H1 (cell line): ENCODE results near the gene SCYL1. TPM values are rescaled to one million over a fixed set of nuclear protein-coding genes. Genes with fewer than 3 reads are reported as not detected.

Experiments
- CTCF ChIA-PET: fragments of 300-600 bp; sonication (Branson Sonifier 250); formaldehyde crosslinking; loops from one replicate; lab custom pipeline; 2021; ENCODE audit not compliant: partially characterized antibody; lab: Charles Lee
- POLR2A ChIA-PET: fragments of 300-600 bp; sonication (Branson Sonifier 250); formaldehyde crosslinking; loops from one replicate; lab custom pipeline; 2021; ENCODE audit warnings: inconsistent platforms; ENCODE audit not compliant: partially characterized antibody; lab: Charles Lee
- DNase-seq, 2 experiments: peaks; one replicate each; pipeline versions ENCODE4 v3.0.0 to v3.0.0-alpha.2; 2010 to 2022; ENCODE audit warnings: low spot score in 2 of 2, low read depth in 1 of 2, mixed read lengths in 1 of 2
- FAIRE-seq: peaks from 2 replicates; lab custom pipeline; 2011; peaks lifted over from hg19 to GRCh38; lab: Jason Lieb, UNC
- H2AFZ ChIP-seq: 2 replicates; pipeline ENCODE4 v1.8.1; 2012; ENCODE audit warnings: low read length, inconsistent platforms
- H2AK5ac ChIP-seq: 2 replicates; pipeline ENCODE4 v1.6.1; 2013; ENCODE audit warnings: low read depth, low read length
- H2BK120ac ChIP-seq: replicated peaks from 2 replicates; pipeline ENCODE3; 2013; ENCODE audit warnings: low read depth, low read length, inconsistent platforms
- H2BK12ac ChIP-seq: 2 replicates; pipeline ENCODE4 v1.6.1; 2013; ENCODE audit warnings: low read depth, low read length
- H2BK15ac ChIP-seq: 2 replicates; pipeline ENCODE4 v1.6.1; 2013; ENCODE audit warnings: low read length
- H2BK20ac ChIP-seq: 2 replicates; pipeline ENCODE4 v1.6.1; 2013; ENCODE audit warnings: low read length
- H2BK5ac ChIP-seq: 2 replicates; pipeline ENCODE4 v1.6.1; 2013; ENCODE audit warnings: low read depth, low read length
- H3K14ac ChIP-seq: 2 replicates; pipeline ENCODE4 v1.6.1; 2013; ENCODE audit warnings: inconsistent platforms; ENCODE audit not compliant: insufficient read length
- H3K18ac ChIP-seq: 2 replicates; pipeline ENCODE4 v1.6.1; 2013; ENCODE audit warnings: low read length; ENCODE audit errors: extremely low read depth
- H3K23ac ChIP-seq: 2 replicates; pipeline ENCODE4 v1.6.1; 2013; ENCODE audit warnings: inconsistent platforms; ENCODE audit not compliant: insufficient read length
- H3K23me2 ChIP-seq: 2 replicates; pipeline ENCODE4 v1.6.1; 2013; ENCODE audit warnings: low read depth, low read length
- H3K27ac ChIP-seq: 2 replicates; pipeline ENCODE4 v1.6.1; 2011; ENCODE audit warnings: low read depth, low read length, inconsistent platforms
- H3K27me3 ChIP-seq, 4 experiments: replicated peaks in 1 of 4; 1 replicate in 1 of 4; 2 replicates in 3 of 4; pipeline versions ENCODE4 v1.6.1 to v1.8.1; 2011 to 2013; ENCODE audit warnings: low read length in 3 of 4, mild to moderate bottlenecking in 3 of 4, inconsistent platforms in 2 of 4, mixed read lengths in 2 of 4, moderate library complexity in 1 of 4; ENCODE audit not compliant: control insufficient read depth in 3 of 4, insufficient read depth in 3 of 4; ENCODE audit errors: extremely low read depth in 1 of 4
- H3K36me3 ChIP-seq, 4 experiments: 2 replicates each; pipeline versions ENCODE4 v1.6.1 to v1.8.1; 2011 to 2013; ENCODE audit warnings: mild to moderate bottlenecking in 4 of 4, low read length in 3 of 4, moderate library complexity in 2 of 4, control low read depth in 1 of 4, inconsistent platforms in 1 of 4; ENCODE audit not compliant: insufficient read depth in 4 of 4, control insufficient read depth in 2 of 4
- H3K4ac ChIP-seq: replicated peaks from 2 replicates; pipeline ENCODE3; 2013; ENCODE audit warnings: low read length, low read depth, mixed read lengths, inconsistent platforms; ENCODE audit not compliant: insufficient read length
- H3K4me1 ChIP-seq, 4 experiments: replicated peaks in 1 of 4; 1 replicate in 1 of 4; 2 replicates in 3 of 4; pipeline versions ENCODE4 v1.6.1 to v1.8.1; 2011 to 2013; ENCODE audit warnings: low read length in 3 of 4, inconsistent platforms in 2 of 4, mixed read lengths in 1 of 4; ENCODE audit not compliant: insufficient read depth in 4 of 4, control insufficient read depth in 3 of 4
- H3K4me2 ChIP-seq, 2 experiments: 2 replicates each; pipeline versions ENCODE4 v1.6.1 to v1.8.1; 2011 to 2013; ENCODE audit warnings: low read depth in 2 of 2, low read length in 2 of 2, control low read depth in 1 of 2, inconsistent platforms in 1 of 2, mild to moderate bottlenecking in 1 of 2; ENCODE audit not compliant: insufficient read depth in 1 of 2
- H3K4me3 ChIP-seq, 4 experiments: fragments of 200-600, 300-600 bp in 1 of 4; sonication (generic), shearing (Covaris generic), sonication (Bioruptor Twin) in 1 of 4; 2 replicates each; pipeline versions ENCODE4 v1.5.1 to v1.8.1; 2011 to 2016; ENCODE audit warnings: low read length in 4 of 4, low read depth in 3 of 4, control low read depth in 2 of 4, inconsistent platforms in 2 of 4, mild to moderate bottlenecking in 2 of 4, mixed read lengths in 1 of 4, moderate library complexity in 1 of 4; ENCODE audit not compliant: insufficient read depth in 2 of 4; ENCODE audit errors: extremely low read depth in 1 of 4
- H3K56ac ChIP-seq: replicated peaks from 2 replicates; pipeline ENCODE3; 2013; ENCODE audit warnings: low read depth, mild to moderate bottlenecking, mixed read lengths, low read length, inconsistent platforms; ENCODE audit not compliant: insufficient read length
- H3K79me1 ChIP-seq: 2 replicates; pipeline ENCODE4 v1.6.1; 2013; ENCODE audit warnings: low read depth, low read length, control low read depth
- H3K79me2 ChIP-seq, 2 experiments: 2 replicates each; pipeline versions ENCODE4 v1.6.1 to v1.8.1; 2012 to 2013; ENCODE audit warnings: low read length in 2 of 2, mild to moderate bottlenecking in 2 of 2, inconsistent platforms in 1 of 2; ENCODE audit not compliant: insufficient read depth in 2 of 2, control insufficient read depth in 1 of 2
- H3K9ac ChIP-seq, 4 experiments: replicated peaks in 1 of 4; 1 replicate in 1 of 4; 2 replicates in 3 of 4; pipeline versions ENCODE4 v1.6.1 to v1.8.1; 2011 to 2013; ENCODE audit warnings: low read depth in 3 of 4, low read length in 3 of 4, control low read depth in 2 of 4, mild to moderate bottlenecking in 2 of 4, moderate library complexity in 2 of 4, inconsistent platforms in 1 of 4; ENCODE audit errors: extremely low read depth in 1 of 4
- H3K9me3 ChIP-seq, 2 experiments: 2 replicates each; pipeline versions ENCODE4 v1.6.1 to v1.8.1; 2012 to 2013; ENCODE audit warnings: mild to moderate bottlenecking in 2 of 2, moderate library complexity in 2 of 2, control low read depth in 1 of 2, inconsistent platforms in 1 of 2, low read depth in 1 of 2, low read length in 1 of 2, mixed read lengths in 1 of 2; ENCODE audit not compliant: insufficient read depth in 2 of 2
- H4K20me1 ChIP-seq, 2 experiments: replicated peaks in 1 of 2; 2 replicates each; pipeline versions ENCODE3 to v1.8.1; 2011 to 2013; ENCODE audit warnings: inconsistent platforms in 2 of 2, low read length in 2 of 2, mild to moderate bottlenecking in 1 of 2; ENCODE audit not compliant: insufficient read depth in 2 of 2, control insufficient read depth in 1 of 2
- H4K5ac ChIP-seq: 2 replicates; pipeline ENCODE4 v1.6.1; 2013; ENCODE audit warnings: low read length, low read depth, mixed read lengths, inconsistent platforms; ENCODE audit not compliant: insufficient read length
- H4K8ac ChIP-seq: 2 replicates; pipeline ENCODE4 v1.8.0; 2013; ENCODE audit warnings: mild to moderate bottlenecking, moderate library complexity, low read length, inconsistent platforms; ENCODE audit not compliant: insufficient read depth; ENCODE audit errors: extremely low read depth
- H4K91ac ChIP-seq: replicated peaks from 2 replicates; pipeline ENCODE3; 2013; ENCODE audit warnings: low read length, mixed read lengths, inconsistent platforms; ENCODE audit not compliant: insufficient read length
- ATF2 ChIP-seq: IDR thresholded peaks from 2 replicates; pipeline ENCODE4 v1.6.1; 2012; ENCODE audit warnings: low read length, inconsistent platforms
- BRCA1 ChIP-seq: IDR thresholded peaks from 2 replicates; pipeline ENCODE4 v1.6.1; 2012; ENCODE audit warnings: low read depth, low read length, improper control_type of control experiment
- EGR1 ChIP-seq: IDR thresholded peaks from 2 replicates; pipeline ENCODE4 v1.6.1; 2011; ENCODE audit warnings: low read depth, low read length, borderline replicate concordance
- HDAC2 ChIP-seq, 2 experiments: fragments of 300-600 bp in 1 of 2; sonication (generic) in 1 of 2; IDR thresholded peaks; 2 replicates each; pipeline ENCODE4 v1.6.1; 2011 to 2012; ENCODE audit warnings: low read depth in 2 of 2, low read length in 2 of 2, mild to moderate bottlenecking in 2 of 2, moderate library complexity in 2 of 2, borderline replicate concordance in 1 of 2, inconsistent platforms in 1 of 2
- KDM5A ChIP-seq: fragments of 200-600 bp; IDR thresholded peaks from 2 replicates; pipeline ENCODE4 v1.7.1; 2012; ENCODE audit warnings: mild to moderate bottlenecking, low read length, inconsistent platforms, mixed read lengths
- RBBP5 ChIP-seq: IDR thresholded peaks from 2 replicates; pipeline ENCODE4 v1.7.1; 2012; ENCODE audit warnings: low read depth, mild to moderate bottlenecking, inconsistent platforms, low read length, moderate library complexity, borderline replicate concordance
- SIRT6 ChIP-seq: IDR thresholded peaks from one replicate; pipeline ENCODE4 v1.7.1; 2012; ENCODE audit warnings: low read length, inconsistent platforms
- SP1 ChIP-seq: IDR thresholded peaks from 2 replicates; pipeline ENCODE4 v1.6.1; 2011; ENCODE audit warnings: low read depth, low read length
- SP2 ChIP-seq: IDR thresholded peaks from 2 replicates; pipeline ENCODE4 v1.6.1; 2012; ENCODE audit warnings: mild to moderate bottlenecking, low read length, inconsistent platforms
- SP4 ChIP-seq: IDR thresholded peaks from 2 replicates; pipeline ENCODE4 v1.6.1; 2012; ENCODE audit warnings: low read length, inconsistent platforms
- TEAD4 ChIP-seq: IDR thresholded peaks from 2 replicates; pipeline ENCODE4 v1.6.1; 2012; ENCODE audit warnings: low read depth, low read length, inconsistent platforms, mixed read lengths
- YY1 ChIP-seq: IDR thresholded peaks from 2 replicates; pipeline ENCODE4 v1.6.1; 2011; ENCODE audit warnings: low read depth, mild to moderate bottlenecking, low read length
- WGBS, 2 experiments: shearing (Covaris generic) in 1 of 2; methylation state at CpG; one replicate each; pipeline versions ENCODE4 v1.1.6 to v1.1.7; 2013 to 2015; ENCODE audit warnings: low lambda C conversion rate in 2 of 2, mixed read lengths in 2 of 2, inconsistent platforms in 1 of 2, low coverage in 1 of 2, missing lambda C conversion rate in 1 of 2; ENCODE audit not compliant: insufficient replicate concordance in 2 of 2, insufficient coverage in 1 of 2, insufficient read length in 1 of 2; ENCODE audit errors: extremely low coverage in 1 of 2, missing lambda C conversion rate in 1 of 2; 5-methylcytosine and 5-hydroxymethylcytosine counted together
- polyA plus RNA-seq, 7 experiments: library from polyadenylated mRNA; depleted of rRNA in 3 of 7; stranded (reverse) in 5 of 7; unstranded in 2 of 7; fragments of >200 nt in 5 of 7; fragments of 200-250 nt in 2 of 7; gene quantifications; 1 replicate in 5 of 7; 2 replicates in 1 of 7; 4 replicates in 1 of 7; pipeline versions ENCODE4 v1.2.1 to v1.2.3, GENCODE V29; 2011 to 2013; ENCODE audit warnings: missing spikeins in 2 of 7, mixed read lengths in 2 of 7
- total RNA-seq: library from RNA; stranded (reverse); fragmentation: NEBNext Ultra II Directional; extraction: Animal tissue kit (Norgen Biotek cat#: 25700); gene quantifications from 2 replicates; pipeline ENCODE4 v1.2.1, GENCODE V29; 2021

Gene SCYL1
- total and polyA plus RNA-seq, 2 of the 8 experiments (the other 6 are each of a cell fraction or from before 2014, with no cell fraction given): 59.8 to 77.7 TPM

- no peak for FAIRE-seq
- Histone ChIP-seq H3K36me3 (peaks cover 0 to 17% (median 10%) of the 10 kb centered on the region in 4 experiments; a peak in 7 of 8 replicates), H2BK120ac (no peak overlapping the region), H4K20me1 (peaks cover 0 to 15% of the 10 kb centered on the region in 2 experiments), H2AK5ac (no peak overlapping the region), H3K9me3 (no peaks in the 10 kb centered on the region), H3K79me1 (no peaks in the 10 kb centered on the region; the same call in 1 of the 2 replicates), H3K4me1 (peaks cover 0 to 14% (median 8%) of the 10 kb centered on the region in 4 experiments; a peak in 5 of 7 replicates), H3K27ac (no peak overlapping the region), H3K14ac (no peak overlapping the region), H4K91ac (no peak overlapping the region), H4K5ac (no peak overlapping the region), H2BK12ac (no peak overlapping the region), H3K4ac (no peak overlapping the region), H3K4me2 (no peak overlapping the region; a peak in 1 of 4 replicates), H3K9ac (no peak overlapping the region), H4K8ac (no peak overlapping the region), H3K23ac (no peak overlapping the region), H2BK5ac (no peak overlapping the region), H3K18ac (no peak overlapping the region), H3K79me2 (peaks cover 0 to 3% of the 10 kb centered on the region in 2 experiments; a peak in 1 of 4 replicates), H3K27me3 (peaks cover 0 to 4% (median 0%) of the 10 kb centered on the region in 4 experiments; a peak in 2 of 7 replicates), H2BK15ac (no peak overlapping the region), H3K23me2 (peaks cover 13% of the 10 kb centered on the region), H2AFZ (no peak overlapping the region), H3K4me3 (no peak overlapping the region), H3K56ac (no peak overlapping the region), H2BK20ac (no peak overlapping the region)
- DNase-seq: no peak
- 92% methylated on average over 8 of the region's 8 CpGs; no CpG with 5 or more reads in 1 of the 2 experiments for WGBS, 2 experiments
- ChIA-PET CTCF (interaction anchor here (1.0 to 2.9 kb wide), 5 partner anchors 9 to 170 kb away, joined by 4 to 12 read pairs (median 5); no protein-coding TSS in a partner anchor), POLR2A (interaction anchor here (0.8 to 7.7 kb wide), 6 partner anchors 9 to 170 kb away, joined by 3 to 87 read pairs (median 3); partner anchors contain the start of gene MALAT1)
- TF ChIP-seq SIRT6 (no peak), SP2 (no peak), HDAC2 (IDR thresholded peaks at IDR 0.05; ENCODE audit: borderline replicate concordance in 1 of 2, low read depth in 2 of 2, low read length in 2 of 2) (no peak), SP4 (no peak), YY1 (no peak), KDM5A (no peak), ATF2 (no peak), BRCA1 (no peak), TEAD4 (no peak), SP1 (no peak), EGR1 (no peak), RBBP5 (no peak)
These were observed 1.9 kb downstream of the SCYL1 start for GRCh38 chr11:65526744-65527143.
